ENCODE data around the gene CD47.

DNA sequence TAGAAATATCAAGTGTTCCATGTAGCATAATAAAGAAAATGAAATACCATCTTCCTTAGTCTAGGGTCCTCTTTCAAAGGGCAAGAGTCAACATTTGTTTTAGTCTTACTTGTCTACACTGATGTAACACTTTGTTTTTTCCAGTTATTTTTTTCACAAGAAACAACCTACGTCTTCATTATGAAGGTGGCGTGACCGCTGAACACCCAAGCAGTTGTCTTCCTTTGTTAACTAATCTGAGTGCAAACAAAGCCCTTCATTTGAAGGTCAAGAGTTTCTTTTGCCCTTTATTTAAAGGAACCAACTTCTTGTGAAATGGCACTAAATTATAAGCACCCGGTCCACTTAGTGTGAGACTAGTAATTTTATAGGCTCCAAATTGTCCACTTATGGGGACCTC lies 73.2 kb downstream of the CD47 start:
- TF ChIP-seq POLR2AphosphoS5 (IDR thresholded peaks at IDR 0.05; ENCODE audit: low read depth, low read length) = no peak
- no peak for TF ChIP-seq TAF1 (IDR thresholded peaks at IDR 0.05; ENCODE audit: borderline replicate concordance, insufficient read depth, low read length)
- TF ChIP-seq SIN3A (IDR thresholded peaks at IDR 0.05; ENCODE audit: borderline replicate concordance, insufficient read depth, low read length) = no peak
- no peak for TF ChIP-seq FOXP2 (optimal IDR thresholded peaks at IDR 0.05; ENCODE audit: borderline replicate concordance, extremely low read depth, extremely low read length, insufficient read depth)
